GM15510 (cell line): ENCODE data around the gene MPPED1.

Experiments
- POLR2A ChIP-seq: IDR thresholded peaks from 3 replicates; pipeline ENCODE4 v1.6.1; 2011; ENCODE audit warnings: borderline replicate concordance; ENCODE audit not compliant: insufficient read length; ENCODE audit errors: extremely low read depth

Gene MPPED1

GRCh38 chr22:43426816-43427215, 15.0 kb downstream of the MPPED1 start:
- TF ChIP-seq POLR2A, result no peak

GRCh38 chr22:43427296-43428004, 15.6 kb downstream of the MPPED1 start:
- TF ChIP-seq POLR2A, result no peak

- no peak for TF ChIP-seq POLR2A
These were observed 16.2 kb downstream of the MPPED1 start for GRCh38 chr22:43428005-43428485.

GRCh38 chr22:43428521-43428920, 16.7 kb downstream of the MPPED1 start:
- TF ChIP-seq POLR2A, result no peak

GRCh38 chr22:43429426-43429825, 17.6 kb downstream of the MPPED1 start:
- TF ChIP-seq POLR2A, result no peak

- TF ChIP-seq POLR2A, result no peak
These were observed 20.2 kb downstream of the MPPED1 start for GRCh38 chr22:43431808-43432554.

- TF ChIP-seq POLR2A, result no peak
These were observed 21.1 kb downstream of the MPPED1 start for GRCh38 chr22:43432883-43433415.

- TF ChIP-seq POLR2A, result no peak
These were observed 21.8 kb downstream of the MPPED1 start for GRCh38 chr22:43433451-43434274.

- no peak for TF ChIP-seq POLR2A
These were observed 22.6 kb downstream of the MPPED1 start for GRCh38 chr22:43434275-43434927.

GRCh38 chr22:43434928-43435311, 23.1 kb downstream of the MPPED1 start:
- no peak for TF ChIP-seq POLR2A

- no peak for TF ChIP-seq POLR2A
These were observed 24.3 kb downstream of the MPPED1 start for GRCh38 chr22:43435851-43436811.

- TF ChIP-seq POLR2A, result no peak
These were observed 25.1 kb downstream of the MPPED1 start for GRCh38 chr22:43436868-43437267.

GRCh38 chr22:43437871-43438475, 26.2 kb downstream of the MPPED1 start:
- no peak for TF ChIP-seq POLR2A
